ENCODE measurements around the gene CASZ1. TPM values are rescaled to one million over a fixed set of nuclear protein-coding genes. Genes with fewer than 3 reads are reported as not detected.

CASZ1 gene
- total and polyA plus RNA-seq, 9 of the 15 experiments (the other 6 are each of a cell fraction or from before 2014, with no cell fraction given), result 0.01 to 4.0 (median 0.76) TPM; not detected in 1

DNA sequence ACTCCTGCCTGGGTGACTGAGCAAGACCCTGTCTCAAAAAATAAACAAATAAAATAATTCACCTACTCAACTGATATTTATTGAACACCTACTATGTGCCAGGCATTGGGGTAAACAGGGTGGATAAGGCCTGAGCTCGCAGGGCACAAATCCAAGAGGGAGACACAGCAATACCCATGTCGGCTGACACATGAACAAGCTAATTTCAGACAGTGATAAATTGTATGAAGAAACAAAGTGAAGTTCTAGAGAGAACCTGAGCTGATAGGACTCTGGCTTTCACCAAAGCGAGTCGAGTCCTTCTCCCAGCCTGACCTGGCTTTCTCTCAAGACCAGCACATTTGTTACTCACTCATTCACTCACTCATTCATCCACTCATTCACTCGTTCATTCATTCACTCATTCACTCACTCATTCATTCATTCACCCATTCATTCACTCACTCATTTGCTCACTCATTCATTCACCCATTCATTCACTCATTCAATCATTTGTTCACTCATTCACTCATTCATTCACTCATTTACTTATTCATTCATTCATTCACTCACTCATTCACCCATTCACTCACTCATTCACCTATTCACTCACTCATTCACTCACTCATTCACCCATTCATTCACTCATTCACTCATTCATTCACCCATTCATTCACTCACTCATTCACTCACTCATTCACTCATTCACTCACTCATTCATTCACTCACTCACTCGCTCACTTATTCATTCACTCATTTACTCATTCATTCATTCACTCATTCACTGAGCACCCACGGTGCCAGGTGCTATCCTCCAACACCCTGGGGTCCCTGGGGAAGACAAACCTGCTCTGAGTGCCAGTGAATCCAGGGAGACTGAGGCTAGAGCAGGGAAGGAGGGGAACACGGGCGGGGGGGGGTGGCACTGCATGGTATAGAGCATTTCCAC, 37.4 kb upstream of the CASZ1 start (continued):
- TF ChIP-seq, protein P1, sequence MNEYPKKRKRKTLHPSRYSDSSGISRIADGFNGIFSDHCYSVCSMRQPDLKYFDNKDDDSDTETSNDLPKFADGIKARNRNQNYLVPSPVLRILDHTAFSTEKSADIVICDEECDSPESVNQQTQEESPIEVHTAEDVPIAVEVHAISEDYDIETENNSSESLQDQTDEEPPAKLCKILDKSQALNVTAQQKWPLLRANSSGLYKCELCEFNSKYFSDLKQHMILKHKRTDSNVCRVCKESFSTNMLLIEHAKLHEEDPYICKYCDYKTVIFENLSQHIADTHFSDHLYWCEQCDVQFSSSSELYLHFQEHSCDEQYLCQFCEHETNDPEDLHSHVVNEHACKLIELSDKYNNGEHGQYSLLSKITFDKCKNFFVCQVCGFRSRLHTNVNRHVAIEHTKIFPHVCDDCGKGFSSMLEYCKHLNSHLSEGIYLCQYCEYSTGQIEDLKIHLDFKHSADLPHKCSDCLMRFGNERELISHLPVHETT (CRISPR knock-in tag; conservative IDR thresholded peaks at IDR 0.05 in 1 of 2, IDR thresholded peaks at IDR 0.05 in 1 of 2), result no peak

DNA sequence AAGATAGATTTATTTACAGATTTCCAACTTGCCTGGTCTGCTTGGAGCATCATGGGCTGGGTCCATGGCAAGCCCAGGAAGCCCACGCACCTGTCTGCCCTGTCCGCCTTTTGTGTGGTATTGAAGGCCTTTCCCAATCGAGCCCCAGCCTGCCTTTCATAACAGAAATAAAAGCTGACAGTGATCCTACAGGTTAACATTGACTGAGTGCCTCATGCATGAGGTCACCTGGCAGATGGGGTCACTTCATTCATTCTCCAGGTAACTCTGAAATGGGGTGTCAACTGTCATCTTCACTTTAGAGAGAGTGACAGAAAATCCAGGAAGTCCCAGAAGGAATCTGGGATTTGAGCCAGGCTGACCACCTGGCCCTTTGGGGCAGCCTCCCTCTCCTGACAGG, 36.3 kb upstream of the CASZ1 start:
- H3K4me1 ChIP-seq (replicated peaks in 1 of 2; ENCODE audit: control insufficient read depth in 2 of 2, insufficient read depth in 2 of 2, low read length in 2 of 2), result peaks cover 0 to 16% of the 10 kb centered on the region in 2 experiments; a peak in 3 of 5 replicates
- H3K27ac ChIP-seq (ENCODE audit: extremely low read depth, low read depth, low read length), result no peak overlapping the region
- intact Hi-C loops (cut with micrococcal nuclease) (no loop called here), in situ Hi-C loops (cut with MboI) (no loop called here)
- no TSS peak for BruUV-seq (replicated peaks)
- CTCF ChIA-PET (ENCODE audit: low intra/inter-chr PET ratio), result no interaction called here
- H3K4me3 ChIP-seq, result no peak overlapping the region
- no peak for DNase-seq (ENCODE audit: extremely low read depth in 1 of 4, low spot score in 3 of 4)
- H3K27me3 ChIP-seq (ENCODE audit: control insufficient read depth in 2 of 2, insufficient read depth in 2 of 2, low read length in 2 of 2), result peaks cover 32 to 74% of the 10 kb centered on the region in 2 experiments
- no peaks in the 10 kb centered on the region for H3K79me2 ChIP-seq (ENCODE audit: control insufficient read depth, insufficient read depth, low read length)
- no peak overlapping the region for H2AFZ ChIP-seq (ENCODE audit: low read depth, low read length)
- no peaks in the 10 kb centered on the region for H3K9me1 ChIP-seq (ENCODE audit: control insufficient read depth, insufficient read depth, low read length)
- no peak for FAIRE-seq
- POLR2A ChIA-PET, result interaction anchor here (0.6 to 0.9 kb wide), 2 partner anchors 235 to 680 kb away, joined by 3 read pairs; no protein-coding TSS in a partner anchor
- H3K4me2 ChIP-seq (ENCODE audit: insufficient read depth, low read length), result no peak overlapping the region
- H3K9ac ChIP-seq (ENCODE audit: insufficient read depth in 1 of 2, low read depth in 2 of 2, low read length in 2 of 2), result no peak overlapping the region
- H4K20me1 ChIP-seq (replicated peaks; ENCODE audit: control insufficient read depth, insufficient read depth, low read length), result peaks cover 24% of the 10 kb centered on the region
- no peaks in the 10 kb centered on the region for H3K9me3 ChIP-seq (replicated peaks; ENCODE audit: control insufficient read depth, insufficient read depth, low read depth, low read length)
- WGBS (ENCODE audit: insufficient coverage, low coverage, missing lambda C conversion rate), result 11% methylated on average over 3 of the region's 3 CpGs
- no peak for ATAC-seq
- H3K36me3 ChIP-seq (ENCODE audit: control insufficient read depth, insufficient read depth, low read length), result no peaks in the 10 kb centered on the region
- no peak for TF ChIP-seq CBX3 (IDR thresholded peaks at IDR 0.05; ENCODE audit: borderline replicate concordance in 1 of 2, low read length in 2 of 2)
- TF ChIP-seq MIER1 (IDR thresholded peaks at IDR 0.05; ENCODE audit: low read depth), result no peak
- TF ChIP-seq, protein P2, sequence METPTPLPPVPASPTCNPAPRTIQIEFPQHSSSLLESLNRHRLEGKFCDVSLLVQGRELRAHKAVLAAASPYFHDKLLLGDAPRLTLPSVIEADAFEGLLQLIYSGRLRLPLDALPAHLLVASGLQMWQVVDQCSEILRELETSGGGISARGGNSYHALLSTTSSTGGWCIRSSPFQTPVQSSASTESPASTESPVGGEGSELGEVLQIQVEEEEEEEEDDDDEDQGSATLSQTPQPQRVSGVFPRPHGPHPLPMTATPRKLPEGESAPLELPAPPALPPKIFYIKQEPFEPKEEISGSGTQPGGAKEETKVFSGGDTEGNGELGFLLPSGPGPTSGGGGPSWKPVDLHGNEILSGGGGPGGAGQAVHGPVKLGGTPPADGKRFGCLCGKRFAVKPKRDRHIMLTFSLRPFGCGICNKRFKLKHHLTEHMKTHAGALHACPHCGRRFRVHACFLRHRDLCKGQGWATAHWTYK (CRISPR knock-in tag; IDR thresholded peaks at IDR 0.05), result no peak
